ENCODE results near the gene TSNAX.

Gene TSNAX

DNA sequence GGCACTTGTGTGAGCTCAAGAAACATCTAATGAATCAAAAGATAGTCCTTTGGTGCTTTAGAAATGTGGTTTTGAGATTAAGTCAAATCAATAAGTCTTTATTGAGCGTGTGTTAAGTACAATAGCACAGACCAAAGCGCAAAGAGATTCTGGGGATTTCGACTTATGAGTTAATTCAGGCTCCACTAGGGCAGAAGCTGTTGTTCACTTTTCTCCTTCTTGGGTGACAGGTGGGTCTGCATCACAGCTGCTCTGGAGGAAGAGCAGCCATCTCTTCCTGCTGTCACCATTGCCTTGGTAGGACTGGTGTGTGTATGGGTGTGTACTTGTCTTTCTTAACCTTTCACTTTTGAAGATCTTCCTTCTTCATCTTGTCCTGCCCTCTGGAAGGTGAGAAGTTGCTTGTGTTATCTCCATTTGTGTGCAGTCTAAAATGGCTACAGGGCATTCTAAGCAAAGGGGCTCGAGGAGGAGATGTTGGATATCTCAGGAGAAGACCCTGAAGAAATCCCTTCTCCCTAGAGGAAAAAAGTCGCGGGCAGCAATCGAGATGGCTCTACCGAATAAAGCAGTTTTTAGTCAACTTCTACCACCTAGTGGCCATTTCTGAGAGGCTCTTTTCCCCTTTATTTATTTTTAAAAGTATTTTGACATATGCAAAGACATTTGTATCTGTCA is 75.3 kb downstream of the TSNAX start:
- TF ChIP-seq, protein P1, sequence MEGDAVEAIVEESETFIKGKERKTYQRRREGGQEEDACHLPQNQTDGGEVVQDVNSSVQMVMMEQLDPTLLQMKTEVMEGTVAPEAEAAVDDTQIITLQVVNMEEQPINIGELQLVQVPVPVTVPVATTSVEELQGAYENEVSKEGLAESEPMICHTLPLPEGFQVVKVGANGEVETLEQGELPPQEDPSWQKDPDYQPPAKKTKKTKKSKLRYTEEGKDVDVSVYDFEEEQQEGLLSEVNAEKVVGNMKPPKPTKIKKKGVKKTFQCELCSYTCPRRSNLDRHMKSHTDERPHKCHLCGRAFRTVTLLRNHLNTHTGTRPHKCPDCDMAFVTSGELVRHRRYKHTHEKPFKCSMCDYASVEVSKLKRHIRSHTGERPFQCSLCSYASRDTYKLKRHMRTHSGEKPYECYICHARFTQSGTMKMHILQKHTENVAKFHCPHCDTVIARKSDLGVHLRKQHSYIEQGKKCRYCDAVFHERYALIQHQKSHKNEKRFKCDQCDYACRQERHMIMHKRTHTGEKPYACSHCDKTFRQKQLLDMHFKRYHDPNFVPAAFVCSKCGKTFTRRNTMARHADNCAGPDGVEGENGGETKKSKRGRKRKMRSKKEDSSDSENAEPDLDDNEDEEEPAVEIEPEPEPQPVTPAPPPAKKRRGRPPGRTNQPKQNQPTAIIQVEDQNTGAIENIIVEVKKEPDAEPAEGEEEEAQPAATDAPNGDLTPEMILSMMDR (IDR thresholded peaks at IDR 0.05; ENCODE audit: insufficient read depth, low read length), result peak; percentile 20
- no peak for TF ChIP-seq POLR2AphosphoS5 (IDR thresholded peaks at IDR 0.05; ENCODE audit: low read depth)
- no peaks in the 10 kb centered on the region for H3K27me3 ChIP-seq (ENCODE audit: insufficient read depth, poor library complexity, severe bottlenecking)
- peak overlapping the region; percentile 60 for H3K4me3 ChIP-seq (replicated peaks; ENCODE audit: insufficient read depth, low read length)
- DNase-seq (ENCODE audit: low read depth in 1 of 2, low spot score in 1 of 2), result peak in 1 of 2 experiments; percentile 73
- peak overlapping the region; percentile 61 for H3K27ac ChIP-seq (replicated peaks)

DNA sequence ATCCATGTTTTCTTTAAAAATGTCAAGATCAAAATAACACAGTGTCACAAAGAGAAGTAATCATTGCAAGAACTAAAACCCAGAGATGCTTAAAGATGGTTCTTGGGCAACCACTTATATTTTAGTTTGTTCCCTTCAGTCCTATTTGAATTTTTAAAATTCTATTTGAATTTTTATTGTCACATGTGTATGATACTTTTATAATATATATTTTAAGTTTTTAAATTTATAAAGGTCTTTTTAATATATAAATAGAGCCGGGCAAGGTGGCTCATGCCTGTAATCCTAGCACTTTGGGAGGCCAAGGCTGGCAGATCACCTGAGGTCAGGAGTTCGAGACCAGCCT is 75.8 kb downstream of the TSNAX start:
- Histone ChIP-seq H3K4me3 (replicated peaks; ENCODE audit: insufficient read depth, low read length) (peak overlapping the region; percentile 60; the same call in 1 of the 2 replicates), H3K27me3 (ENCODE audit: insufficient read depth, poor library complexity, severe bottlenecking) (no peaks in the 10 kb centered on the region), H3K27ac (replicated peaks) (peak overlapping the region; percentile 61)
- no peak for DNase-seq (ENCODE audit: low read depth in 1 of 2, low spot score in 1 of 2)
- TF ChIP-seq GABPA (IDR thresholded peaks at IDR 0.05; ENCODE audit: low read depth) (no peak), POLR2AphosphoS5 (IDR thresholded peaks at IDR 0.05; ENCODE audit: low read depth) (no peak), SPI1 (IDR thresholded peaks at IDR 0.05; ENCODE audit: borderline replicate concordance, low read depth) (no peak)
- TF ChIP-seq, protein P1 (IDR thresholded peaks at IDR 0.05; ENCODE audit: insufficient read depth, low read length), result no peak
- TF ChIP-seq, protein P2, sequence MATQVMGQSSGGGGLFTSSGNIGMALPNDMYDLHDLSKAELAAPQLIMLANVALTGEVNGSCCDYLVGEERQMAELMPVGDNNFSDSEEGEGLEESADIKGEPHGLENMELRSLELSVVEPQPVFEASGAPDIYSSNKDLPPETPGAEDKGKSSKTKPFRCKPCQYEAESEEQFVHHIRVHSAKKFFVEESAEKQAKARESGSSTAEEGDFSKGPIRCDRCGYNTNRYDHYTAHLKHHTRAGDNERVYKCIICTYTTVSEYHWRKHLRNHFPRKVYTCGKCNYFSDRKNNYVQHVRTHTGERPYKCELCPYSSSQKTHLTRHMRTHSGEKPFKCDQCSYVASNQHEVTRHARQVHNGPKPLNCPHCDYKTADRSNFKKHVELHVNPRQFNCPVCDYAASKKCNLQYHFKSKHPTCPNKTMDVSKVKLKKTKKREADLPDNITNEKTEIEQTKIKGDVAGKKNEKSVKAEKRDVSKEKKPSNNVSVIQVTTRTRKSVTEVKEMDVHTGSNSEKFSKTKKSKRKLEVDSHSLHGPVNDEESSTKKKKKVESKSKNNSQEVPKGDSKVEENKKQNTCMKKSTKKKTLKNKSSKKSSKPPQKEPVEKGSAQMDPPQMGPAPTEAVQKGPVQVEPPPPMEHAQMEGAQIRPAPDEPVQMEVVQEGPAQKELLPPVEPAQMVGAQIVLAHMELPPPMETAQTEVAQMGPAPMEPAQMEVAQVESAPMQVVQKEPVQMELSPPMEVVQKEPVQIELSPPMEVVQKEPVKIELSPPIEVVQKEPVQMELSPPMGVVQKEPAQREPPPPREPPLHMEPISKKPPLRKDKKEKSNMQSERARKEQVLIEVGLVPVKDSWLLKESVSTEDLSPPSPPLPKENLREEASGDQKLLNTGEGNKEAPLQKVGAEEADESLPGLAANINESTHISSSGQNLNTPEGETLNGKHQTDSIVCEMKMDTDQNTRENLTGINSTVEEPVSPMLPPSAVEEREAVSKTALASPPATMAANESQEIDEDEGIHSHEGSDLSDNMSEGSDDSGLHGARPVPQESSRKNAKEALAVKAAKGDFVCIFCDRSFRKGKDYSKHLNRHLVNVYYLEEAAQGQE (IDR thresholded peaks at IDR 0.05; ENCODE audit: insufficient replicate concordance, low read depth), result no peak

- TF ChIP-seq SPI1 (IDR thresholded peaks at IDR 0.05; ENCODE audit: borderline replicate concordance, low read depth), result no peak
- TF ChIP-seq, protein P2 (IDR thresholded peaks at IDR 0.05; ENCODE audit: insufficient replicate concordance, low read depth), result no peak
- TF ChIP-seq, protein P1 (IDR thresholded peaks at IDR 0.05; ENCODE audit: insufficient read depth, low read length), result no peak
- TF ChIP-seq POLR2AphosphoS5 (IDR thresholded peaks at IDR 0.05; ENCODE audit: low read depth), result no peak
- no peak for TF ChIP-seq GABPA (IDR thresholded peaks at IDR 0.05; ENCODE audit: low read depth)
- no peak overlapping the region for H3K27ac ChIP-seq (replicated peaks)
- DNase-seq (ENCODE audit: low read depth in 1 of 2, low spot score in 1 of 2), result no peak
- H3K27me3 ChIP-seq (ENCODE audit: insufficient read depth, poor library complexity, severe bottlenecking), result no peaks in the 10 kb centered on the region
- H3K4me3 ChIP-seq (replicated peaks; ENCODE audit: insufficient read depth, low read length), result no peak overlapping the region
These were observed 77.0 kb downstream of the TSNAX start for GRCh38 chr1:231605149-231606100.

Measured in HL-60 (cell line).